ENCODE data around the gene DYNLRB1.

- no peak for TF ChIP-seq ZFX (IDR thresholded peaks at IDR 0.05)
- TF ChIP-seq CTCF (conservative IDR thresholded peaks at IDR 0.05), result peak; percentile 72
Observed at GRCh38 chr20:34522969-34523871, 7.0 kb downstream of the DYNLRB1 start.

Data from C4-2B (cell line).